ENCODE data around the gene SRC.

The SRC gene

DNA sequence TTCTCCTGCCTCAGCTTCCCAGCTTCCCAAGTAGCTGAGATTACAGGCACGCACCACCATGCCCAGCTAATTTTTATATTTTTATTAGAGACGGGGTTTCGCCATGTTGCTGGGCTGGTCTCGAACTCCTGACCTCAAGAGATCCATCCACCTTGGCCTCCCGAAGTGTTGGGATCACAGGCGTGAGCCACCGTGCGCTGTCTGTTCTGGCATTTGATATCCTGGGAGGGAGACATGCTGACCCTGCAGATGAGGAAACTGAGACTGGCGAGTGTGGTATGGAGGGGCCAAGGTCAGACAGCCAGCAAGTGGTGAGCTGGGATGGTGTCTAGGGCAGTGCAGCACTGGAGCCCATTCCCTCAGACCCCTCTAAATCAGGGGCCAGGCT lies 44.6 kb downstream of the SRC start:
- DNase-seq (ENCODE audit: low read depth in 1 of 2, low spot score in 1 of 2): no peak
- Histone ChIP-seq H3K27ac (replicated peaks) (no peak overlapping the region), H3K4me3 (replicated peaks; ENCODE audit: insufficient read depth, low read length) (no peak overlapping the region), H3K27me3 (ENCODE audit: insufficient read depth, poor library complexity, severe bottlenecking) (no peaks in the 10 kb centered on the region)
- TF ChIP-seq, protein P1, sequence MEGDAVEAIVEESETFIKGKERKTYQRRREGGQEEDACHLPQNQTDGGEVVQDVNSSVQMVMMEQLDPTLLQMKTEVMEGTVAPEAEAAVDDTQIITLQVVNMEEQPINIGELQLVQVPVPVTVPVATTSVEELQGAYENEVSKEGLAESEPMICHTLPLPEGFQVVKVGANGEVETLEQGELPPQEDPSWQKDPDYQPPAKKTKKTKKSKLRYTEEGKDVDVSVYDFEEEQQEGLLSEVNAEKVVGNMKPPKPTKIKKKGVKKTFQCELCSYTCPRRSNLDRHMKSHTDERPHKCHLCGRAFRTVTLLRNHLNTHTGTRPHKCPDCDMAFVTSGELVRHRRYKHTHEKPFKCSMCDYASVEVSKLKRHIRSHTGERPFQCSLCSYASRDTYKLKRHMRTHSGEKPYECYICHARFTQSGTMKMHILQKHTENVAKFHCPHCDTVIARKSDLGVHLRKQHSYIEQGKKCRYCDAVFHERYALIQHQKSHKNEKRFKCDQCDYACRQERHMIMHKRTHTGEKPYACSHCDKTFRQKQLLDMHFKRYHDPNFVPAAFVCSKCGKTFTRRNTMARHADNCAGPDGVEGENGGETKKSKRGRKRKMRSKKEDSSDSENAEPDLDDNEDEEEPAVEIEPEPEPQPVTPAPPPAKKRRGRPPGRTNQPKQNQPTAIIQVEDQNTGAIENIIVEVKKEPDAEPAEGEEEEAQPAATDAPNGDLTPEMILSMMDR (IDR thresholded peaks at IDR 0.05; ENCODE audit: insufficient read depth, low read length): no peak
- TF ChIP-seq GABPA (IDR thresholded peaks at IDR 0.05; ENCODE audit: low read depth) (no peak), POLR2AphosphoS5 (IDR thresholded peaks at IDR 0.05; ENCODE audit: low read depth) (no peak), SPI1 (IDR thresholded peaks at IDR 0.05; ENCODE audit: borderline replicate concordance, low read depth) (no peak)
- TF ChIP-seq, protein P2, sequence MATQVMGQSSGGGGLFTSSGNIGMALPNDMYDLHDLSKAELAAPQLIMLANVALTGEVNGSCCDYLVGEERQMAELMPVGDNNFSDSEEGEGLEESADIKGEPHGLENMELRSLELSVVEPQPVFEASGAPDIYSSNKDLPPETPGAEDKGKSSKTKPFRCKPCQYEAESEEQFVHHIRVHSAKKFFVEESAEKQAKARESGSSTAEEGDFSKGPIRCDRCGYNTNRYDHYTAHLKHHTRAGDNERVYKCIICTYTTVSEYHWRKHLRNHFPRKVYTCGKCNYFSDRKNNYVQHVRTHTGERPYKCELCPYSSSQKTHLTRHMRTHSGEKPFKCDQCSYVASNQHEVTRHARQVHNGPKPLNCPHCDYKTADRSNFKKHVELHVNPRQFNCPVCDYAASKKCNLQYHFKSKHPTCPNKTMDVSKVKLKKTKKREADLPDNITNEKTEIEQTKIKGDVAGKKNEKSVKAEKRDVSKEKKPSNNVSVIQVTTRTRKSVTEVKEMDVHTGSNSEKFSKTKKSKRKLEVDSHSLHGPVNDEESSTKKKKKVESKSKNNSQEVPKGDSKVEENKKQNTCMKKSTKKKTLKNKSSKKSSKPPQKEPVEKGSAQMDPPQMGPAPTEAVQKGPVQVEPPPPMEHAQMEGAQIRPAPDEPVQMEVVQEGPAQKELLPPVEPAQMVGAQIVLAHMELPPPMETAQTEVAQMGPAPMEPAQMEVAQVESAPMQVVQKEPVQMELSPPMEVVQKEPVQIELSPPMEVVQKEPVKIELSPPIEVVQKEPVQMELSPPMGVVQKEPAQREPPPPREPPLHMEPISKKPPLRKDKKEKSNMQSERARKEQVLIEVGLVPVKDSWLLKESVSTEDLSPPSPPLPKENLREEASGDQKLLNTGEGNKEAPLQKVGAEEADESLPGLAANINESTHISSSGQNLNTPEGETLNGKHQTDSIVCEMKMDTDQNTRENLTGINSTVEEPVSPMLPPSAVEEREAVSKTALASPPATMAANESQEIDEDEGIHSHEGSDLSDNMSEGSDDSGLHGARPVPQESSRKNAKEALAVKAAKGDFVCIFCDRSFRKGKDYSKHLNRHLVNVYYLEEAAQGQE (IDR thresholded peaks at IDR 0.05; ENCODE audit: insufficient replicate concordance, low read depth): no peak

DNA sequence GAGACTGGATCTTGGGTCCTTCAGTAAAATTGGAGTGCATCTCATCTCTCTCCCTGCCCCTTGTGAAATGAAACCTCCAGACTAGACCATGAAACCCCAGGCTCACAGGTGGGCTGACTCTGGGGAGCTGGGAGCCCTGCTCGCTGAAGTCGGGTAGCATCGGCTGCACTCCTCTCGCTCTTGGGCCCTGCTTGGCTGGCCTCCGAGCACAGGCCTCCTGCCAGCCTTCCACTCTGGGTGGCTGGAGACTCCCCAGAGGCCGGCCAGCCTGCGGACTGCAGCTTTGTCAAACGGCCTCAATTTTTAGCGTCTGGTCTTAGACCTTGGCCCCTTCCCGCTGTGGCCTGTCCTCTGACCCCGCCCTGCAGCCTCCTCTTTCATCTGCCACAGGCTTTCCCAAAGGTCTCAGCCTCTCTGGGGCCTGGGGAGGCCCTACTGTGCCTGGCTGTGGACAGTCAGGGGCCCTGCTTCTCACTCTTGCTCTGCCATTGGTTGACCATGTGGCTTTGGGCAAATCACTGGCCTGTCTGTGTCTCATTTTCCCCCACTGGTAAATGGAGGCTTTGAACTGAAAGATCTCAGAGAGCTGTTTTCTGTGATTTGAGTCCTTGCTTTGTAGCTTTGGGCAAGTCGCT lies 45.1 kb downstream of the SRC start:
- DNase-seq (ENCODE audit: low read depth in 1 of 2, low spot score in 1 of 2): no peak
- no peak overlapping the region for H3K4me3 ChIP-seq (replicated peaks; ENCODE audit: insufficient read depth, low read length)
- H3K27me3 ChIP-seq (ENCODE audit: insufficient read depth, poor library complexity, severe bottlenecking): no peaks in the 10 kb centered on the region
- H3K27ac ChIP-seq (replicated peaks): no peak overlapping the region
- TF ChIP-seq, protein P2 (IDR thresholded peaks at IDR 0.05; ENCODE audit: insufficient replicate concordance, low read depth): no peak
- TF ChIP-seq POLR2AphosphoS5 (IDR thresholded peaks at IDR 0.05; ENCODE audit: low read depth) (no peak), GABPA (IDR thresholded peaks at IDR 0.05; ENCODE audit: low read depth) (no peak), SPI1 (IDR thresholded peaks at IDR 0.05; ENCODE audit: borderline replicate concordance, low read depth) (no peak)
- TF ChIP-seq, protein P1 (IDR thresholded peaks at IDR 0.05; ENCODE audit: insufficient read depth, low read length): no peak

DNA sequence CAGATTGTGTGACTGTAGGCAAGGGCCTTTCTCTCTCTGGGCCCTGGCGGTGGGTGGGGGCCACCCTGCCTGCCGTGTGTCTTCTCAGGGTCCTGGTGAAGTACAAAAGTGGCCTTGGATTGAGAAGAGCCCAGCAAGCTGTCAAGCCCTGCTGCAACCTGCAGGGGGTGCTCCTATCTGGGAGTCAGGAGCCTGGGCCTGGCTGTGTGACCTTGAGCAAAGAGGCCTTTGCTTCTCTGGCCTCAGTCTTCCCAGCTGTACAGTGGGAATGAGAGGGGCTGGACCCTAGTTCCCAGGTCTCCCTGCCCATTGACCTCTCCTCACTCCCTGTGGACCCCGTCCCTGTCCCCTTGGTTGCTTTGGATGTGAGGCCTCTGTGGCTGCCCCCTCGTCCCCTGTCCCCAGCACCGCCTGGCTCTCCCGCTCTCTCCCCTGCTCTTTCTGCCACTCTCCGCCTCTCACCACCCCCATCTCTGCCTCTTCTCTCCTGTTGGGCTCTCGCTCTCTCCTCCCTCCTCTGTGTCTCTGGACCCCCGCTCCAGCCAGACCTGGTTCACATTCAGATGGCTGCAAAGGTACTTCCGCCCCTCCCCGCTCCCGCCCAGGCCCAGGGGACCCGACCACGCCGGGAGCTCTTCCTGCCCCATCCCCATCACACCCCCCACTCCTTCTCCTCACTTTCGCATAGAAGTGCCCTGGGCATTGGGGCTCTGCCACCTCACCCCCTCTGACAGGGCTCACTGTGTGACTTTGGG lies 46.7 kb downstream of the SRC start:
- Histone ChIP-seq H3K27ac (replicated peaks) (no peak overlapping the region), H3K4me3 (replicated peaks; ENCODE audit: insufficient read depth, low read length) (no peak overlapping the region), H3K27me3 (ENCODE audit: insufficient read depth, poor library complexity, severe bottlenecking) (no peaks in the 10 kb centered on the region)
- no peak for TF ChIP-seq SPI1 (IDR thresholded peaks at IDR 0.05; ENCODE audit: borderline replicate concordance, low read depth)
- TF ChIP-seq, protein P1 (IDR thresholded peaks at IDR 0.05; ENCODE audit: insufficient read depth, low read length): peak; percentile 12
- peak in 1 of 2 experiments; percentile 21 for DNase-seq (ENCODE audit: low read depth in 1 of 2, low spot score in 1 of 2)

All from HL-60 (cell line).